Measurements from ENCODE around the gene FGF8.

FGF8 gene

GRCh38 chr10:101766753-101767599, 8.9 kb downstream of the FGF8 start:
- no peaks in the 10 kb centered on the region for H3K27me3 ChIP-seq (ENCODE audit: insufficient read depth, low read length)
- no peak overlapping the region for H3K27ac ChIP-seq (ENCODE audit: low read depth, low read length, poor library complexity, severe bottlenecking)
- H4K20me1 ChIP-seq (ENCODE audit: insufficient read depth, low read length), result no peaks in the 10 kb centered on the region
- no peaks in the 10 kb centered on the region for H3K36me3 ChIP-seq (ENCODE audit: insufficient read depth, low read length)
- H3K4me3 ChIP-seq (ENCODE audit: low read depth, low read length, poor library complexity, severe bottlenecking), result no peak overlapping the region
- no peak overlapping the region for H3K4me2 ChIP-seq (ENCODE audit: low read length)
- H3K9me2 ChIP-seq (ENCODE audit: low read depth, low read length), result no peaks in the 10 kb centered on the region
- TF ChIP-seq EZH2 (IDR thresholded peaks at IDR 0.05; ENCODE audit: borderline replicate concordance, low read length) (no peak), CTCF (IDR thresholded peaks at IDR 0.05; ENCODE audit: low read length) (no peak)
- H3K9ac ChIP-seq (ENCODE audit: low read length), result no peak overlapping the region
- H3K79me2 ChIP-seq (ENCODE audit: insufficient read depth, low read length), result no peaks in the 10 kb centered on the region
- no peaks in the 10 kb centered on the region for H3K4me1 ChIP-seq (ENCODE audit: insufficient read depth, low read length, severe bottlenecking)
- no peak overlapping the region for H2AFZ ChIP-seq (ENCODE audit: low read length)
- H3K9me3 ChIP-seq (ENCODE audit: low read length), result no peaks in the 10 kb centered on the region
- no peaks in the 10 kb centered on the region for H3F3A ChIP-seq (ENCODE audit: insufficient read depth, low read length)

DNA sequence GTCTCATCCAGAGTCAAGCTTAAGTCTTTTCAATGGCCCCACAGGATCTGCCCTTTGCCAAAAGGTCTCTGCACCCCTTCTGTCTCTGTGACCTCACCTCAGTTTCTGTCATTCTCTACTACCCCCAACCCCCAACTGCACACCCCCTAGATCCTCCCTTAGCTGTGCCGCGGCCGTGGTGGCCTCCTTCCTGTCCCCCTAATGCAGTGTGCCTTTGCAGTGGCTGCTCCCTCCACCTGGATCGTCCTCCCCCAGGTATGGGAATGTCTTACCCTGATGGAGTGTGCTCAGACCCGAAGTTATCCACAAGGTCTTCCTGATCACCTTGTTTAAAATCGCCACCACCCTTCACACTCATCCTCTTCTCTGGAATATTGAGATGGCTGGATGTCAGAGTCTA, 9.6 kb downstream of the FGF8 start:
- H3K27ac ChIP-seq (ENCODE audit: low read depth, low read length, poor library complexity, severe bottlenecking), result no peak overlapping the region

GRCh38 chr10:101763141-101763846, 12.6 kb downstream of the FGF8 start:
- no peak overlapping the region for H3K4me3 ChIP-seq (ENCODE audit: low read depth, low read length, poor library complexity, severe bottlenecking)
- H3F3A ChIP-seq (ENCODE audit: insufficient read depth, low read length), result no peaks in the 10 kb centered on the region
- H3K27ac ChIP-seq (ENCODE audit: low read depth, low read length, poor library complexity, severe bottlenecking), result no peak overlapping the region
- no peaks in the 10 kb centered on the region for H3K79me2 ChIP-seq (ENCODE audit: insufficient read depth, low read length)
- H2AFZ ChIP-seq (ENCODE audit: low read length), result no peak overlapping the region
- H3K36me3 ChIP-seq (ENCODE audit: insufficient read depth, low read length), result no peaks in the 10 kb centered on the region
- H4K20me1 ChIP-seq (ENCODE audit: insufficient read depth, low read length), result no peaks in the 10 kb centered on the region
- no peak overlapping the region for H3K4me2 ChIP-seq (ENCODE audit: low read length)
- no peaks in the 10 kb centered on the region for H3K9me2 ChIP-seq (ENCODE audit: low read depth, low read length)
- TF ChIP-seq CTCF (IDR thresholded peaks at IDR 0.05; ENCODE audit: low read length) (no peak), EZH2 (IDR thresholded peaks at IDR 0.05; ENCODE audit: borderline replicate concordance, low read length) (no peak)
- no peak overlapping the region for H3K9ac ChIP-seq (ENCODE audit: low read length)
- no peaks in the 10 kb centered on the region for H3K9me3 ChIP-seq (ENCODE audit: low read length)
- no peaks in the 10 kb centered on the region for H3K27me3 ChIP-seq (ENCODE audit: insufficient read depth, low read length)
- H3K4me1 ChIP-seq (ENCODE audit: insufficient read depth, low read length, severe bottlenecking), result no peaks in the 10 kb centered on the region

More for the DNA sequence above, 9.6 kb downstream of the FGF8 start:
- Histone ChIP-seq H3K9ac (ENCODE audit: low read length) (no peak overlapping the region), H3F3A (ENCODE audit: insufficient read depth, low read length) (no peaks in the 10 kb centered on the region), H3K36me3 (ENCODE audit: insufficient read depth, low read length) (no peaks in the 10 kb centered on the region), H3K4me1 (ENCODE audit: insufficient read depth, low read length, severe bottlenecking) (no peaks in the 10 kb centered on the region), H2AFZ (ENCODE audit: low read length) (no peak overlapping the region), H3K27me3 (ENCODE audit: insufficient read depth, low read length) (no peaks in the 10 kb centered on the region), H3K4me2 (ENCODE audit: low read length) (no peak overlapping the region), H3K4me3 (ENCODE audit: low read depth, low read length, poor library complexity, severe bottlenecking) (no peak overlapping the region), H4K20me1 (ENCODE audit: insufficient read depth, low read length) (no peaks in the 10 kb centered on the region), H3K79me2 (ENCODE audit: insufficient read depth, low read length) (no peaks in the 10 kb centered on the region), H3K9me2 (ENCODE audit: low read depth, low read length) (no peaks in the 10 kb centered on the region), H3K9me3 (ENCODE audit: low read length) (no peaks in the 10 kb centered on the region)
- TF ChIP-seq EZH2 (IDR thresholded peaks at IDR 0.05; ENCODE audit: borderline replicate concordance, low read length) (no peak), CTCF (IDR thresholded peaks at IDR 0.05; ENCODE audit: low read length) (no peak)
